Neural crest cell (in vitro differentiated cells): ENCODE measurements around the gene PEX11A. TPM values are rescaled to one million over a fixed set of nuclear protein-coding genes. Genes with fewer than 3 reads are reported as not detected.

Experiments used
- DNase-seq: peaks from one replicate; pipeline ENCODE4 v3.0.0; 2021; ENCODE audit warnings: low read depth, mixed read lengths, low spot score
- H3K27ac Mint-ChIP-seq: one replicate; pipeline ENCODE4 v1.8.0; 2021; ENCODE audit warnings: mild to moderate bottlenecking, mixed read lengths; ENCODE audit not compliant: unreplicated experiment
- H3K27me3 Mint-ChIP-seq: 2 replicates; pipeline ENCODE4 v1.8.0; 2021; ENCODE audit warnings: low read depth, mild to moderate bottlenecking, mixed read lengths
- H3K36me3 Mint-ChIP-seq: 2 replicates; pipeline ENCODE4 v1.8.0; 2021; ENCODE audit warnings: low read depth, mild to moderate bottlenecking, mixed read lengths
- H3K4me1 Mint-ChIP-seq: 2 replicates; pipeline ENCODE4 v1.8.0; 2021; ENCODE audit warnings: mixed read lengths
- H3K4me3 Mint-ChIP-seq: one replicate; pipeline ENCODE4 v1.8.0; 2021; ENCODE audit warnings: mild to moderate bottlenecking, mixed read lengths
- H3K9me3 Mint-ChIP-seq: 2 replicates; pipeline ENCODE4 v1.8.0; 2021; ENCODE audit warnings: mixed read lengths
- total RNA-seq: library from RNA; stranded (reverse); gene quantifications from 2 replicates; pipeline ENCODE4 v1.2.1, GENCODE V29; 2021
- TF ChIP-seq, protein P1 (sequence below): fragments of 200-600 bp; sonication (generic); conservative IDR thresholded peaks from 2 replicates; pipeline ENCODE4 v1.5.0; 2021; ENCODE audit warnings: antibody characterized with exemption, mild to moderate bottlenecking

The PEX11A gene
- total RNA-seq, 1 donor from 2014 or later, result 7.9 TPM

DNA sequence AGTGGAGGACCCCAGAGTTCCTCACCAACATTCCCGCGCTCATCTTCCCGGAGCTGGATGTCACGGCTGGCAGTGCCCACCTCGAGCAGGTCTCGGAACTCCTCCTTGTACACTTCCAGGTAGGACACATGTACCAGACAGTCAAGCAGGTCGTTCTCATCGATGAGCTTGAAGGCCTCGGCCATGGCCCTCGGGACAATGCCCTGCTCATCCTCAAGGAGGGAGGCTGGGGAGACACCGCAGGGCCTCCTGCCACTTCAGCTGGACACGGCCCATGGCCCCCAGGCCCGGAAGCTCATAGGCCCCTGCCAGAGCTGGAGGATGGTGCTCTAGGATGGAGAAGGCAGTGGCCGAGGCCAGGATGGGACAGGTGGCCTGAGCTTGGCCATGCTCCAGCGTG is 40.8 kb downstream of the PEX11A start:
- H3K4me3 Mint-ChIP-seq, result no peak overlapping the region
- DNase-seq, result no peak
- H3K9me3 Mint-ChIP-seq, result no peaks in the 10 kb centered on the region
- H3K36me3 Mint-ChIP-seq, result peaks cover 7% of the 10 kb centered on the region
- H3K27ac Mint-ChIP-seq, result no peak overlapping the region
- TF ChIP-seq, protein P1, sequence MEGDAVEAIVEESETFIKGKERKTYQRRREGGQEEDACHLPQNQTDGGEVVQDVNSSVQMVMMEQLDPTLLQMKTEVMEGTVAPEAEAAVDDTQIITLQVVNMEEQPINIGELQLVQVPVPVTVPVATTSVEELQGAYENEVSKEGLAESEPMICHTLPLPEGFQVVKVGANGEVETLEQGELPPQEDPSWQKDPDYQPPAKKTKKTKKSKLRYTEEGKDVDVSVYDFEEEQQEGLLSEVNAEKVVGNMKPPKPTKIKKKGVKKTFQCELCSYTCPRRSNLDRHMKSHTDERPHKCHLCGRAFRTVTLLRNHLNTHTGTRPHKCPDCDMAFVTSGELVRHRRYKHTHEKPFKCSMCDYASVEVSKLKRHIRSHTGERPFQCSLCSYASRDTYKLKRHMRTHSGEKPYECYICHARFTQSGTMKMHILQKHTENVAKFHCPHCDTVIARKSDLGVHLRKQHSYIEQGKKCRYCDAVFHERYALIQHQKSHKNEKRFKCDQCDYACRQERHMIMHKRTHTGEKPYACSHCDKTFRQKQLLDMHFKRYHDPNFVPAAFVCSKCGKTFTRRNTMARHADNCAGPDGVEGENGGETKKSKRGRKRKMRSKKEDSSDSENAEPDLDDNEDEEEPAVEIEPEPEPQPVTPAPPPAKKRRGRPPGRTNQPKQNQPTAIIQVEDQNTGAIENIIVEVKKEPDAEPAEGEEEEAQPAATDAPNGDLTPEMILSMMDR, result no peak
- peaks cover 15% of the 10 kb centered on the region for H3K4me1 Mint-ChIP-seq
- peaks cover 5% of the 10 kb centered on the region for H3K27me3 Mint-ChIP-seq

DNA sequence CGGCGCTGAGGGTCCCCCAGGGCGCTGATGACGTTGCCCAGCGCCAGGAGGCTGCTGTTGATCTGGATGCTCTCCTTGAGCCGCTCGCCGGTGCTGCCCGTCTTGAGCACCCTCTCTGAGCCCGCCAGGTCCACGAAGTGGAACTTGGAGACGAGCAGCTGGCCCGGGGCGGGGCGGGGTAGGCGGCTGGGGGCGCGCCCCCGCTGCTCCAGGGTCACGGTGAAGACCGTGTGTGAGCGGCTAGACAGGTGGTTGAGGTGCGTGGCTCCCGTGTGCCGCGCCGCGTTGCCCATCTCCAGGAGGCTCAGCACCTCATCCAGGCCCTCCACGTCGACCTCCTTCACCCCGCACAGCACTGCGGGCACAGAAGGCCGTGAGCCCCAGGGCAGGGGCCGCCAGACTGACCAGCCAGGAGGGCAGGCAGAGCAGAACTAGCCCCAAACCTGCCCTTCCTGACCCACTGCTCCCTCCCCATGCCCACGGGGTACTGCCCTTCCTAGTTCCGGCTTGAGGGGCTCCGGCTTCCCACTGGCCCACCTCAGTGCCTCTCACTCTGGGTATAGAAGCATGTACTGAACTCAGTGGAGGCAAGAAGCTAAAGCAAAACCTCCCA is 41.4 kb downstream of the PEX11A start:
- H3K4me3 Mint-ChIP-seq, result no peak overlapping the region
- H3K27ac Mint-ChIP-seq, result no peak overlapping the region
- no peaks in the 10 kb centered on the region for H3K27me3 Mint-ChIP-seq
- TF ChIP-seq, protein P1, result no peak
- no peak for DNase-seq
- peaks cover 10% of the 10 kb centered on the region for H3K4me1 Mint-ChIP-seq
- no peaks in the 10 kb centered on the region for H3K9me3 Mint-ChIP-seq
- H3K36me3 Mint-ChIP-seq, result peaks cover 5% of the 10 kb centered on the region

DNA sequence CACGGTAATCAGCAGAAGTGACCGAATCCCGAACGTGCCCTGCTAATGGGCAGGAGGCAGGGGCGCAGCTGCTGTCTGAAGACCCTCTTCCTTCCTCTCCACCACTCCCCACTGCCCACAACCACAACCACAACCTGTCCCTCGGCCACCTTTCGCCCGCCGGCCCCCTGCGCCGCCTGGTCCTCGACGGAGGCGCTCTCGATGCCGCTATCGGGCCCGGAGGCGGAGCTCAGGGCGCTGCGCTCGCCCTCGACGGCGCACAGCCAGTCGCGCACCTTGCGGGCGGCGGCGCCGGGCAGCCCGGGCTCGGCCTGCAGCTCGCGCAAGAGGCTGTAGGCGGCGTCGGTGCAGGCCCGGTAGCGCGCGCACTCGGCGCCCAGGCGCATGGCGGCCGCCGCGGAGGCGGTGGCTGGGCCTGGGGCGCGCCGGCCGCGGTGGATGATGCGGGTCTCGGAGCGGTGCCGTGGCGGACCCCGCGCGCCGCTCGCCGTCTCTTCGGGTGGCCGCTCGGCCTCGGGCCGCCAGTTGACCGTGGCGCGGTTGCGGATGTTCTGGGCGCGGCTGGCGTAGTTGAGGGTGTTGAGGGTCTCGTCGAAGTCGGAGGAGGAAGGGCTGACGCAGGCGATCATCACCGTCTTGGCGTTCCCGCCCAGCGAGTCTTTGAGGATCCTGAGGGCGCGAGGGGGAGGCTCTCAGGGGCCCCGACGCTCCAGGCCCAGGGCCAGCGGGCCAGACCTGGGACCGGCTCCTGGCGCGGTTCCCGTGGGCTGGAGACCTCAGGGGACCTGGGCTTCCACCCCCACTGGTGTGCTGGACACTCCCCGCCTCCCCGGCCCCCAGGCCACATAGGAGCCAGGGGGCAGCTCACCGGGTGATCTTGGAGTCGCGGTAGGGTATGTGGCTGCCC is 42.2 kb downstream of the PEX11A start:
- DNase-seq, result no peak
- H3K9me3 Mint-ChIP-seq, result no peaks in the 10 kb centered on the region
- no peak overlapping the region for H3K27ac Mint-ChIP-seq
- TF ChIP-seq, protein P1, result no peak
- peaks cover 5% of the 10 kb centered on the region for H3K36me3 Mint-ChIP-seq
- peaks cover 9% of the 10 kb centered on the region for H3K4me1 Mint-ChIP-seq
- no peak overlapping the region for H3K4me3 Mint-ChIP-seq
- no peaks in the 10 kb centered on the region for H3K27me3 Mint-ChIP-seq

DNA sequence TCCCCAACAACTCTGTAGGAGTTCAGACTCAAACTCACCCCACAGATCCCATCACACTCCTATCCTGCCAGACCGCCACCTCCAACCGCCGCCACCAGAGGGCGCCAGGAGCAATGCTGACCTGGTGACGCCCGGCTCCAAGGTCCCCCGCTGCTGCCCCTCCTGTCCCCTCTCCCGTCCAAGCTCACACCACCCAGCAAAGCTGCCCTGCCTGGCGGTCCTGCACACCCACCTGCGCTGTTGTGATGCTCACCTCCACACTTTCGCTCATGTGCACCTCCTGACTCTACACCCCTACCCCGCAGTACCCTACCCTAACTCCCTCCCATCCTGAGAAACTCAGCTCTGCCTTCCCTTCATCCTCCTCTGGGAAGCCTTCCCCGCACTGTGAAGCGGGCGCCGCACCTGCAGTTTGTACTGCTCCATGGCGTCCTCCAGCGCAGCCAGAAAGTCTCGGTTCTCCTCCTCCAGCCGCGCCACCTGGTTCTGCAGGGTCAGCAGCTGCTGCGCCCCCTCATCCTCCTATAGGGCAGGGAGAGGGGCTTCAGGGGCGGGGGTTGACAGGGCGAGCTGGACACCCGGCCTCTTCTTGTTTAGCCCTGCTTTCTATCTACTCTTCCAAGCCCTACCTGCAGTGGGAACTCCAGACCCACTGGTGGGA is 43.2 kb downstream of the PEX11A start:
- Mint-ChIP-seq H3K36me3 (peaks cover 7% of the 10 kb centered on the region), H3K27ac (peak overlapping the region; percentile 50), H3K4me3 (peak overlapping the region; percentile 81), H3K4me1 (peaks cover 5% of the 10 kb centered on the region), H3K9me3 (no peaks in the 10 kb centered on the region), H3K27me3 (no peaks in the 10 kb centered on the region)
- TF ChIP-seq, protein P1, result peak; percentile 86
- DNase-seq, result peak; percentile 93

DNA sequence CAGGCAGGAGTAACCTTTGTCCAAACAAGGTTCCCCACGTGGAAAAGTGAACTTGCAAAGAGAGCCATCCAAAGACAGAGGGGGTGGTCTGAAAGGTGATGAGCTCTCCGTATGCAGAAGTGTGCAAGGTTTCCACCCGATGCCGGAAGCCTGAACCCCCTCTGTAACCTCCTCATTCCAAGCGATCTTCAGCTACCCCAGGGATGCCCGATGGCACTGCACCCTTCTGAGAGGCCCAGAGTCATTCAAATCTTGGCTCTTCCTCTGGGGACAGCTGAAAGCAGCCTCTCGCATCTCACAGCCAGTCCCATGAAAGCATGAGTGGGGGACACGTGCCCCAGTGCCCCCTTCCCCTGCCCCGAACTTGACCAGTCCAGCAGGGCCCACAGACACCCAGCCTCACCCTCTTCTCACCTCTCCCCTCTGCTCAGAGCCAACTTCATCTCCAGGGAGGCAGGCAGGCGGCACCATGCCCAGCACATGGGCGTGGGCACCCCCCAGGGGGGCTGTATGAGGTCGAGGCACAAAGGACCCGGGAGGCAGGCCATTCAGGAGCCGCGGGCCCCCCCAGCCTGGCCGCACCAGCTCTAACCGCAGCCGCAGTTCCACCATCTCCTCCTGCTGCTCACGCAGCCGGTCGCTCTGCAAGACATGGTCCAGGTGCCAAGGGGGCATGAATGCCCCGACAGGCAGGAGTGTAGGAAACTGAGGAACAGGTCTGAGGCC is 44.0 kb downstream of the PEX11A start:
- no peaks in the 10 kb centered on the region for H3K27me3 Mint-ChIP-seq
- DNase-seq, result no peak
- peaks cover 5% of the 10 kb centered on the region for H3K4me1 Mint-ChIP-seq
- peaks cover 8% of the 10 kb centered on the region for H3K36me3 Mint-ChIP-seq
- H3K27ac Mint-ChIP-seq, result no peak overlapping the region
- H3K4me3 Mint-ChIP-seq, result no peak overlapping the region
- no peaks in the 10 kb centered on the region for H3K9me3 Mint-ChIP-seq
- TF ChIP-seq, protein P1, result no peak
